DND-41 (cell line): ENCODE measurements around the gene RMI1.
"Not testable (repeated sequence)": the region's sequence is repeated elsewhere in the genome, so short reads cannot be mapped to it uniquely, and the experiment has no call there.

Source experiments
- CTCF ChIP-seq: IDR thresholded peaks from 2 replicates; pipeline ENCODE4 v1.5.1; 2012; ENCODE audit warnings: borderline replicate concordance, low read length, moderate library complexity, mild to moderate bottlenecking; ENCODE audit not compliant: poor library complexity, severe bottlenecking; ENCODE audit errors: extremely low read depth
- EZH2 ChIP-seq: IDR thresholded peaks from 3 replicates; pipeline ENCODE4 v1.6.1; 2012; ENCODE audit warnings: borderline replicate concordance, low read depth, mild to moderate bottlenecking, moderate library complexity, low read length, inconsistent platforms; ENCODE audit not compliant: severe bottlenecking

GRCh38 chr9:83948096-83948495, 32.5 kb upstream of the RMI1 start:
- not testable (repeated sequence) for TF ChIP-seq CTCF, EZH2
